Smooth muscle cell (in vitro differentiated cells): ENCODE measurements around the gene GPN1. TPM values are rescaled to one million over a fixed set of nuclear protein-coding genes. Genes with fewer than 3 reads are reported as not detected.
"Not testable (repeated sequence)": the region's sequence is repeated elsewhere in the genome, so short reads cannot be mapped to it uniquely, and the experiment has no call there.

Experiments
- DNase-seq: peaks from one replicate; lab custom pipeline; 2025; ENCODE audit not compliant: unreplicated experiment; lab: John Stamatoyannopoulos, UW
- H2AFZ ChIP-seq: fragments of 200-600 bp; sonication (generic); 2 replicates; pipeline ENCODE4 v1.6.0; 2016; ENCODE audit warnings: antibody characterized with exemption, low read depth, mild to moderate bottlenecking
- H3F3A ChIP-seq: fragments of 200-600 bp; sonication (generic); 2 replicates; pipeline ENCODE4 v1.6.0; 2017; ENCODE audit warnings: antibody characterized with exemption, low read depth
- H3K27ac ChIP-seq: fragments of 200-600 bp; sonication (generic); 2 replicates; pipeline ENCODE4 v1.5.1; 2016; ENCODE audit warnings: low read depth, mild to moderate bottlenecking
- H3K27me3 ChIP-seq: fragments of 200-600 bp; sonication (generic); 2 replicates; pipeline ENCODE4 v1.6.1; 2016; ENCODE audit warnings: low read depth, mild to moderate bottlenecking
- H3K36me3 ChIP-seq: fragments of 200-600 bp; sonication (generic); 2 replicates; pipeline ENCODE4 v1.5.1; 2016; ENCODE audit warnings: low read depth
- H3K4me1 ChIP-seq: fragments of 200-600 bp; sonication (generic); 2 replicates; pipeline ENCODE4 v1.5.1; 2016; ENCODE audit warnings: low read depth
- H3K4me2 ChIP-seq: fragments of 200-600 bp; sonication (generic); 2 replicates; pipeline ENCODE4 v1.6.0; 2016; ENCODE audit warnings: mild to moderate bottlenecking
- H3K4me3 ChIP-seq: fragments of 200-600 bp; sonication (generic); 2 replicates; pipeline ENCODE4 v1.5.1; 2016; ENCODE audit warnings: mild to moderate bottlenecking
- H3K79me2 ChIP-seq: fragments of 200-600 bp; sonication (generic); 2 replicates; pipeline ENCODE4 v1.6.0; 2016; ENCODE audit warnings: low read depth, mild to moderate bottlenecking
- H3K9ac ChIP-seq: fragments of 200-600 bp; sonication (generic); 2 replicates; pipeline ENCODE4 v1.6.0; 2016; ENCODE audit warnings: low read depth
- H3K9me3 ChIP-seq: fragments of 200-600 bp; sonication (generic); replicated peaks from 2 replicates; pipeline ENCODE4 v1.5.1; 2016; ENCODE audit warnings: low read depth
- H4K20me1 ChIP-seq: fragments of 200-600 bp; sonication (generic); 2 replicates; pipeline ENCODE4 v1.6.0; 2016; ENCODE audit warnings: low read depth
- WGBS: methylation state at CpG from one replicate; pipeline ENCODE4 v1.1.7; 2016; ENCODE audit warnings: low lambda C conversion rate; 5-methylcytosine and 5-hydroxymethylcytosine counted together
- polyA plus RNA-seq: library from polyadenylated mRNA; unstranded; fragments of >200 nt; fragmentation: Nextera tagmentation; extraction: Ambion mirVana; gene quantifications from 2 replicates; pipeline ENCODE4 v1.2.1, GENCODE V29; 2016
- total RNA-seq: library from RNA; depleted of rRNA; stranded (reverse); fragments of >200 nt; gene quantifications from 2 replicates; pipeline ENCODE4 v1.2.3, GENCODE V29; 2014
- TF ChIP-seq, protein P1 (sequence below): fragments of 200-600 bp; sonication (generic); IDR thresholded peaks from 2 replicates; pipeline ENCODE4 v1.5.1; 2017; ENCODE audit warnings: borderline replicate concordance, mild to moderate bottlenecking, antibody characterized with exemption; ENCODE audit not compliant: insufficient read depth, poor library complexity, severe bottlenecking

GPN1 gene
- total and polyA plus RNA-seq, 2 experiments from 2014 or later = 39.0 to 54.0 TPM

DNA sequence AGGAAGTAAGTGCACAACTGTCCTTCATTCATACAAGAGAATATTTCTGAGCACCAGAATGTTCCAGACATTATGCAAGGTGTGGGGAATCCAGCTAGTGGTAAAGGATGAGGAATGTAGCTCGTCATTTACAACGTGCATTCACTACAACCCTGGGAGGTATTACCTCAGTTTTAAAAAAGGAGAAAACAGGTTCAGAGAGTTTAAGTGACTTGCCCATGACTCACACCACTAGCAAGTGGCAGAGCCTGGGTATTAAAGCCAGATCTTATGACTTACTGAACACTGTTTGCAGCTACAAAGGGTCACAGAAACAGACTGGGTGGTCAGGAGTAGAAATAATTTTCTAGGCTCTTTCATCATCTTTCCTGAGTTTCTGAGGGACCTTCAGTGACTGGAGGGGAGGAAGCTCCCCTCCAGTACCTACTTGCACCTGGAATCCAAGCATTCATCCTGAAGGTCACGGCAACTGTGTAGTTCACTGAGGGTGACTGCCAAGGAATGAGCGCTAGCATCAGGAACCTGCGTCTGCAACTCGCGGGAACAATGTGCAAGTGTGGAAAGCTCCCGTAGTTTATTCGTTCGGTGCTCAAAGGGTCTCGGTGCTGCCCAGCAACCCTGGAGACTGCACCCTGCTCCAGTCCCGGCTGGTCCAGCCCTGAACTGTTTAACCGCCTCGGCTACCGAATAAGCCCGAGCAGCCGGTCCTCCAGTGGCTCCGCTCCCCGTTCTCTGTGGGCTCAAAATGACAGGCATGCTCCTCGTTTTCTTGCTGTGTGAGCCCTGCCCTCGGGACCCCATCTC is 685 bp upstream of the GPN1 start:
- Histone ChIP-seq H3K4me2 (peak overlapping the region; percentile 87), H2AFZ (no peak overlapping the region), H3K4me3 (peak overlapping the region; percentile 61), H3K27me3 (no peaks in the 10 kb centered on the region), H4K20me1 (no peaks in the 10 kb centered on the region), H3K9ac (peak overlapping the region; percentile 87), H3K9me3 (no peaks in the 10 kb centered on the region), H3K79me2 (peaks cover 10% of the 10 kb centered on the region), H3K27ac (peak overlapping the region; percentile 95), H3K36me3 (no peaks in the 10 kb centered on the region), H3F3A (peaks cover 22% of the 10 kb centered on the region), H3K4me1 (peaks cover 7% of the 10 kb centered on the region)
- DNase-seq = no peak
- TF ChIP-seq, protein P1, sequence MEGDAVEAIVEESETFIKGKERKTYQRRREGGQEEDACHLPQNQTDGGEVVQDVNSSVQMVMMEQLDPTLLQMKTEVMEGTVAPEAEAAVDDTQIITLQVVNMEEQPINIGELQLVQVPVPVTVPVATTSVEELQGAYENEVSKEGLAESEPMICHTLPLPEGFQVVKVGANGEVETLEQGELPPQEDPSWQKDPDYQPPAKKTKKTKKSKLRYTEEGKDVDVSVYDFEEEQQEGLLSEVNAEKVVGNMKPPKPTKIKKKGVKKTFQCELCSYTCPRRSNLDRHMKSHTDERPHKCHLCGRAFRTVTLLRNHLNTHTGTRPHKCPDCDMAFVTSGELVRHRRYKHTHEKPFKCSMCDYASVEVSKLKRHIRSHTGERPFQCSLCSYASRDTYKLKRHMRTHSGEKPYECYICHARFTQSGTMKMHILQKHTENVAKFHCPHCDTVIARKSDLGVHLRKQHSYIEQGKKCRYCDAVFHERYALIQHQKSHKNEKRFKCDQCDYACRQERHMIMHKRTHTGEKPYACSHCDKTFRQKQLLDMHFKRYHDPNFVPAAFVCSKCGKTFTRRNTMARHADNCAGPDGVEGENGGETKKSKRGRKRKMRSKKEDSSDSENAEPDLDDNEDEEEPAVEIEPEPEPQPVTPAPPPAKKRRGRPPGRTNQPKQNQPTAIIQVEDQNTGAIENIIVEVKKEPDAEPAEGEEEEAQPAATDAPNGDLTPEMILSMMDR = no peak
- WGBS = 4% methylated on average over 20 of the region's 21 CpGs

DNA sequence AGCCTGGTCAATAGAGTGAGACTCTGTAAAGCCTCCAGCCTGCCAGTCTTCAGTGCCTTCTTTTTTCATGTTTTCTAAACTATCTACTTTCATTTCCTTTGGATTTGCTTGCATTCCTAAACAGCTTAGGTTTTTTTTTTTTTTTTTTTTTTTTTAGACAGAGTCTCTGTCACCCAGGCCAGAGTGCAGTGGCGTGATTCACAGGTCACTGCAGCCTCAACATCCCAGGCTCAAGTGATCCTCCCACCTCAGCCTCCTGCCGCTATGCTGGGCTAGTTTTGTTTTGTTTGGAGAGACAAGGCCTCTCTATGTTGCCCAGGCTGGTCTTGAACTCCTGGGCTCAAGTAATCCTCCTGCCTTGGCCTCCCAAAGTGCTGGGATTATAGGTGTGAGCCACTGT is 1.4 kb downstream of the GPN1 start:
- H4K20me1 ChIP-seq, H3K4me1 ChIP-seq, H3K9ac ChIP-seq, H3K27ac ChIP-seq, H3K27me3 ChIP-seq, H2AFZ ChIP-seq, H3K36me3 ChIP-seq, H3K9me3 ChIP-seq, H3K4me3 ChIP-seq, H3K79me2 ChIP-seq, DNase-seq: not testable (repeated sequence)
- Histone ChIP-seq H3K4me2 (peak overlapping the region; percentile 87), H3F3A (peaks cover 18% of the 10 kb centered on the region)
- 94% methylated on average over 2 of the region's 2 CpGs for WGBS

DNA sequence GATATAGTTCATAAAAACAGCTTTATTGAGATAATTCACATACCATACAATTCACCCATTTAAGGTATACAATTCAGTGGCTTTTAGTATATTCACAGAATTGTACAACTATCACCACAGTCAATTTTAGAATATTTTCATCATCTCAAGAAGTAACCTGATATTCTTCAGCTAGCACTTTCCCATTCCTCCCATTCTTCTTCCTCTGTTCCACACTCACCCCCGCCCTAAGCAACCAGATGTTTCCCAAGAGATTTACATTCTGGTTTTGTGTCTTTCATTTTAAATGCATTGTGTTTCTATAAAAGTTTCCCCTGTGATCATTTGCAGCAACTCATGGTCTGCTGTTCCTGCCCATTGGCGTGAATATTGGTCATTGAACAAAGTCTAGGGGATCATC is 5.4 kb downstream of the GPN1 start:
- Histone ChIP-seq H3K9me3 (no peaks in the 10 kb centered on the region), H3K36me3 (peaks cover 25% of the 10 kb centered on the region), H3K27me3 (no peaks in the 10 kb centered on the region), H3F3A (no peaks in the 10 kb centered on the region), H3K79me2 (peaks cover 8% of the 10 kb centered on the region), H2AFZ (no peak overlapping the region), H3K4me3 (no peak overlapping the region), H3K4me1 (no peaks in the 10 kb centered on the region), H3K4me2 (no peak overlapping the region), H3K9ac (no peak overlapping the region), H4K20me1 (no peaks in the 10 kb centered on the region), H3K27ac (no peak overlapping the region)
- 97% methylated on average over 2 of the region's 2 CpGs for WGBS
- DNase-seq = no peak
- TF ChIP-seq, protein P1 = no peak

DNA sequence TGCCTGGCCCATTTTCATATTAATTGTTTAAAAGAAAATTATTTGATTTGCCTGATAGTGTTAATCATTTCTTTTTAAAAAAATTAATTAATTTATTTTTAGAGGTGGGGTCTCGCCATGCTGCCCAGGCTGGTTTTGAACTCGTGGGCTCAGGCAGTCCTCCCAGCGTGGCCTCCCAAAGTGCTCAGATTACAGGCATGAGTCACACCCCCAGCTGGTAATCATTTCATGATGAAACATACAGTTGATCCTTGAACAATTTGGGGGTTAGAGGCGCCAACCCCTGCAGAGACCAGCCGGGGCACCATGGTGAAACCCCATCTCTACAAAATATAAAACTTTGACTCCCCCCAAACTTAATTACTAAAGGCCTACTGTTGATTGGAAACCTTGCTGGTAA is 7.9 kb downstream of the GPN1 start:
- Histone ChIP-seq H3K4me3 (no peak overlapping the region), H3K79me2 (no peaks in the 10 kb centered on the region), H3K9me3 (no peaks in the 10 kb centered on the region), H3K4me1 (no peaks in the 10 kb centered on the region), H3K9ac (no peak overlapping the region), H3K4me2 (no peak overlapping the region), H2AFZ (no peak overlapping the region), H3K27ac (no peak overlapping the region), H3F3A (no peaks in the 10 kb centered on the region), H3K27me3 (no peaks in the 10 kb centered on the region), H3K36me3 (peaks cover 37% of the 10 kb centered on the region), H4K20me1 (no peaks in the 10 kb centered on the region)
- TF ChIP-seq, protein P1 = no peak
- WGBS = 89% methylated on average over 5 of the region's 5 CpGs
- DNase-seq = no peak
